ENCODE results near the gene SBF1. TPM values are rescaled to one million over a fixed set of nuclear protein-coding genes. Genes with fewer than 3 reads are reported as not detected.

Gene SBF1
- total and polyA plus RNA-seq, 2 of the 13 experiments (the other 11 are each of a cell fraction or from before 2014, with no cell fraction given) = 31.7 to 40.9 TPM

DNA sequence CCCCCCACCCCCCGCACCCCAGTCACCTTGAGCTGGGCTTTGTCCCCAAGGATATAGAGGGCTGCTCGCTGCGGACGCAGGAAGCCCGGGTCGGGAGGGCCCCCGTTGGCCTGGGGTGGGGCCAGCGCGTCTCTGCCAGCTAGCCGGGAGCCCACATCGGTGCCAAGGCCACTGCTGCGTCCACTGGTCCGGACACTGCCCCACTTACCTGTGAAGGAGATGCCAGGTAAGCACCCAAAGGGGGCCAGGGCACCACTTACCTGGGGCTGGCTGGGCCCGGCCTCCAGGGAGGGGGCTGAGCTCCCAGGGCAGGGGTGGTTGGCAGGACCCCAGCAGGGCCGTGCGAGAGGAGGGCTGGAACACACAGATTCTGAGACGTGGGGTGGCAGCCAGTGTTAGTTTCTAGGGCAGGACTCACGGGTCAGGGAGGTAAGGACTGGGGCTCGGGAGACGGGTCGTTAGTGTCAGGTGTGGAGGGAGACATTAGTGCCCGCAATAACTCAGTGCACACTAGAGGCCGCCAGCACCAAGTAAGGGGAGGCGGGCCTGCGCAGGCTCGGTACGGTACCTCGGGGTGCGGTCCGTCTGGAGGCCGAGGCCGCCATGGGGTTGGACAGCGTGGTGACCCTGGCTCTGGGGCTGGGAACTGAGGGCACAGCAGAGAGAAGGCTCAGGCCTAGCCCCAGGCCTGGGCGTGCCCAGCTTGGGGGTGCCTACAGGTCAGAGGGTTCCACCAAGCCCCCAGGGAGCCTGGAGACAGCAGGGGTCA, 18.2 kb downstream of the SBF1 start (continued):
- TF ChIP-seq SMARCC2 (IDR thresholded peaks at IDR 0.05) (no peak), ZNF225 (CRISPR knock-in tag; IDR thresholded peaks at IDR 0.05) (no peak), ZNF749 (CRISPR knock-in tag; IDR thresholded peaks at IDR 0.05; ENCODE audit: borderline replicate concordance) (no peak), ZUFSP (CRISPR knock-in tag; IDR thresholded peaks at IDR 0.05; ENCODE audit: borderline replicate concordance) (no peak), ZNF12 (CRISPR knock-in tag; IDR thresholded peaks at IDR 0.05) (no peak), SMAD9 (CRISPR knock-in tag; IDR thresholded peaks at IDR 0.05) (no peak), HOXA3 (CRISPR knock-in tag; IDR thresholded peaks at IDR 0.05) (peak; percentile 49; the same call in 1 of the 2 replicates), HOXD1 (CRISPR knock-in tag; IDR thresholded peaks at IDR 0.05) (no peak), HMG20B (CRISPR knock-in tag; conservative IDR thresholded peaks at IDR 0.05) (no peak), PBX3 (CRISPR knock-in tag; IDR thresholded peaks at IDR 0.05; ENCODE audit: borderline replicate concordance) (no peak), ZNF615 (CRISPR knock-in tag; IDR thresholded peaks at IDR 0.05; ENCODE audit: borderline replicate concordance) (no peak), ATF5 (CRISPR knock-in tag; IDR thresholded peaks at IDR 0.05; ENCODE audit: low read depth) (no peak), ZNF383 (CRISPR knock-in tag; IDR thresholded peaks at IDR 0.05; ENCODE audit: borderline replicate concordance) (no peak), HOXA7 (CRISPR knock-in tag; IDR thresholded peaks at IDR 0.05) (no peak), FOXJ3 (CRISPR knock-in tag; IDR thresholded peaks at IDR 0.05; ENCODE audit: borderline replicate concordance) (no peak)
- TF ChIP-seq, protein P1, sequence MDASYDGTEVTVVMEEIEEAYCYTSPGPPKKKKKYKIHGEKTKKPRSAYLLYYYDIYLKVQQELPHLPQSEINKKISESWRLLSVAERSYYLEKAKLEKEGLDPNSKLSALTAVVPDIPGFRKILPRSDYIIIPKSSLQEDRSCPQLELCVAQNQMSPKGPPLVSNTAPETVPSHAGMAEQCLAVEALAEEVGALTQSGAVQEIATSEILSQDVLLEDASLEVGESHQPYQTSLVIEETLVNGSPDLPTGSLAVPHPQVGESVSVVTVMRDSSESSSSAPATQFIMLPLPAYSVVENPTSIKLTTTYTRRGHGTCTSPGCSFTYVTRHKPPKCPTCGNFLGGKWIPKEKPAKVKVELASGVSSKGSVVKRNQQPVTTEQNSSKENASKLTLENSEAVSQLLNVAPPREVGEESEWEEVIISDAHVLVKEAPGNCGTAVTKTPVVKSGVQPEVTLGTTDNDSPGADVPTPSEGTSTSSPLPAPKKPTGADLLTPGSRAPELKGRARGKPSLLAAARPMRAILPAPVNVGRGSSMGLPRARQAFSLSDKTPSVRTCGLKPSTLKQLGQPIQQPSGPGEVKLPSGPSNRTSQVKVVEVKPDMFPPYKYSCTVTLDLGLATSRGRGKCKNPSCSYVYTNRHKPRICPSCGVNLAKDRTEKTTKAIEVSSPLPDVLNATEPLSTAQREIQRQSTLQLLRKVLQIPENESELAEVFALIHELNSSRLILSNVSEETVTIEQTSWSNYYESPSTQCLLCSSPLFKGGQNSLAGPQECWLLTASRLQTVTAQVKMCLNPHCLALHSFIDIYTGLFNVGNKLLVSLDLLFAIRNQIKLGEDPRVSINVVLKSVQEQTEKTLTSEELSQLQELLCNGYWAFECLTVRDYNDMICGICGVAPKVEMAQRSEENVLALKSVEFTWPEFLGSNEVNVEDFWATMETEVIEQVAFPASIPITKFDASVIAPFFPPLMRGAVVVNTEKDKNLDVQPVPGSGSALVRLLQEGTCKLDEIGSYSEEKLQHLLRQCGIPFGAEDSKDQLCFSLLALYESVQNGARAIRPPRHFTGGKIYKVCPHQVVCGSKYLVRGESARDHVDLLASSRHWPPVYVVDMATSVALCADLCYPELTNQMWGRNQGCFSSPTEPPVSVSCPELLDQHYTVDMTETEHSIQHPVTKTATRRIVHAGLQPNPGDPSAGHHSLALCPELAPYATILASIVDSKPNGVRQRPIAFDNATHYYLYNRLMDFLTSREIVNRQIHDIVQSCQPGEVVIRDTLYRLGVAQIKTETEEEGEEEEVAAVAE (CRISPR knock-in tag; IDR thresholded peaks at IDR 0.05; ENCODE audit: borderline replicate concordance) = no peak
- TF ChIP-seq, protein P2, sequence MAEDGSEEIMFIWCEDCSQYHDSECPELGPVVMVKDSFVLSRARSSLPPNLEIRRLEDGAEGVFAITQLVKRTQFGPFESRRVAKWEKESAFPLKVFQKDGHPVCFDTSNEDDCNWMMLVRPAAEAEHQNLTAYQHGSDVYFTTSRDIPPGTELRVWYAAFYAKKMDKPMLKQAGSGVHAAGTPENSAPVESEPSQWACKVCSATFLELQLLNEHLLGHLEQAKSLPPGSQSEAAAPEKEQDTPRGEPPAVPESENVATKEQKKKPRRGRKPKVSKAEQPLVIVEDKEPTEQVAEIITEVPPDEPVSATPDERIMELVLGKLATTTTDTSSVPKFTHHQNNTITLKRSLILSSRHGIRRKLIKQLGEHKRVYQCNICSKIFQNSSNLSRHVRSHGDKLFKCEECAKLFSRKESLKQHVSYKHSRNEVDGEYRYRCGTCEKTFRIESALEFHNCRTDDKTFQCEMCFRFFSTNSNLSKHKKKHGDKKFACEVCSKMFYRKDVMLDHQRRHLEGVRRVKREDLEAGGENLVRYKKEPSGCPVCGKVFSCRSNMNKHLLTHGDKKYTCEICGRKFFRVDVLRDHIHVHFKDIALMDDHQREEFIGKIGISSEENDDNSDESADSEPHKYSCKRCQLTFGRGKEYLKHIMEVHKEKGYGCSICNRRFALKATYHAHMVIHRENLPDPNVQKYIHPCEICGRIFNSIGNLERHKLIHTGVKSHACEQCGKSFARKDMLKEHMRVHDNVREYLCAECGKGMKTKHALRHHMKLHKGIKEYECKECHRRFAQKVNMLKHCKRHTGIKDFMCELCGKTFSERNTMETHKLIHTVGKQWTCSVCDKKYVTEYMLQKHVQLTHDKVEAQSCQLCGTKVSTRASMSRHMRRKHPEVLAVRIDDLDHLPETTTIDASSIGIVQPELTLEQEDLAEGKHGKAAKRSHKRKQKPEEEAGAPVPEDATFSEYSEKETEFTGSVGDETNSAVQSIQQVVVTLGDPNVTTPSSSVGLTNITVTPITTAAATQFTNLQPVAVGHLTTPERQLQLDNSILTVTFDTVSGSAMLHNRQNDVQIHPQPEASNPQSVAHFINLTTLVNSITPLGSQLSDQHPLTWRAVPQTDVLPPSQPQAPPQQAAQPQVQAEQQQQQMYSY (CRISPR knock-in tag; IDR thresholded peaks at IDR 0.05) = no peak

Measured in HepG2 (cell line).